NOMO-1 (cell line): ENCODE results near the gene TAF4.
"Not testable (repeated sequence)": the region's sequence is repeated elsewhere in the genome, so short reads cannot be mapped to it uniquely, and the experiment has no call there.

Experiments
- DNase-seq, 2 experiments: peaks; one replicate each; lab custom pipeline; 2025; ENCODE audit not compliant: unreplicated experiment in 2 of 2; lab: John Stamatoyannopoulos, UW

The TAF4 gene

DNA sequence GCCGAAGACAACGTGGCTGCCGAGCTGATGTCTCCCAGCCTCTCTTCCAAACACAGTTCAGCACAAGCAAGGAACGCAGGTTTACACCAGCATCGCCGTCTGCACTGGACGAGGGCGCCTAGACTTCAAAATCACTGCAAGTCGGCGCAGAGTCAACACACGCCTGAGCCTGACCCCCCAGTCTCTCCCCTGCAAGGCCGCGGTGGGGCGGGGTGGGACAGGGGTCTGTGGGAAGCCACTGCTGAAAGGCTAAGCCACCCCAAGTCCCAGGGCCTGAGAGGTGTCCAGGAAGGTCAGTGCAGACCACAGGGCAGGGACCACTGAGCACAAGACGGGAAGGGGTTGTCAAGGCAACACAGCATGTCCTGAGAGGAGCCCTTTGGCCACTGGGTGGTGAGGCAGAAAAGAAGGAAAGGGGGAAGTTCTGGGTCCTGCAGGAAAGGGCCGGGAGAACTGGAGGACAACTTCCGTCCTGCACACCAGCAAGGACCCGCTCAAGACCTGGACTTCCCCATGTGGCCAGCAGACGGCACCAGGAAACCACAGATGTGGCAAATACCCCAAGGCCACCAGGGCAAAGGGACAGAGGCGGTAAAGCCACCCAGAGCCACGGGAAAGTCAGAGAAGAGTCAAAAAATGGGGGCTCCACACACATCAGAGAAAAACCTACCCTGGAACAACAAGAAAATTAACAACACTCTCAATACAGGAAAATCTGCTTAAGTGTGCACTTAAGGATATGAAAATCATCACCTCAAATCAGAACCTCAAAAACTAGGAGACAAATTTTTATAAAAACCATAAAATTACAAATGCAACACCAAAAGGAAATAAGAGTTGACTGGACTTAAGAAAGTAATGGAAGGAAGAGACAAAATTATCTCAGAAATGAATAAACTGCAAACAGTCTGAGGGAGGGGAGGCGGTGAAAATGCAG is 84.8 kb downstream of the TAF4 start:
- peak; percentile 39 to 40 for DNase-seq

DNA sequence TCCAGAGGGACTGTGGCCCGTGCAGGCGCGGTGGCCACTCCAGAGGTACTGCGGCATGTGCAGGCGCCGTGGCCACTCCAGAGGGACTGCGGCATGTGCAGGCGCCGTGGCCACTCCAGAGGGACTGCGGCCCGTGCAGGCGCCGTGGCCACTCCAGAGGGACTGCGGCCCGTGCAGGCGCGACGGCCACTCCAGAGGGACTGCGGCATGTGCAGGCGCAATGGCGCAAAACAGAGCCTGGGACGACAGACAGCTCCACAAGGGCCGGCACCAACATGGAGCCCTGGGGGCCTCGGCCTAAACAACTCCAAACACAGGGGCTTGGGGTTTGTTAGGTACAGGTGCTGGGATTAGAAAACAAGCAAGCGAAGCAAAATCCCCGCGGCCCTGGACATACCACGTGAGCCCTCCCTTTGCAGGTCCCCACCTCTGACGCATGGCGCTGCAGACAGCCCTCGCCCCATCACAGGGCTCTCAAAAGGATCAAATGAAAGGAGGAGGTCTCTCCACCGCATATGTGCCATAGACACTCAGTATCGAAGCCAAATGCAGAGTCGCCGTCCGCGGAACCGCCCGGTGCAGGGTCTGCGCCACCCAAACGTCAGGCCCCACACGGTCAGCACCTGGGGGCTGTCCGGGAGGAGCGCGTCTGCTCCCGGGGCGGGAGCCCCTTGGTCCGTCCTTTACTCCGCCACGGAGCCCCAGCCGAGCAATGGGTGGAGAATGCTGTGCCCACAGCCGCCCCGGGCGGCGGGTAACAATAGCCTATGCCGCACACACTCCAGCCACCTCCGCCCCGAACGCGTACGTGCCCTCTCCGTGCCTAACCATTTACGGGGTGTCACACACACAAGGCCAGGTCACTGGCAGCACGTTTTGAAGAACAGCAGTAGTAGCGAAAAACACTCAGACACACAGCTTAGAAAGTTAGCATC is 85.7 kb downstream of the TAF4 start:
- no peak for DNase-seq

DNA sequence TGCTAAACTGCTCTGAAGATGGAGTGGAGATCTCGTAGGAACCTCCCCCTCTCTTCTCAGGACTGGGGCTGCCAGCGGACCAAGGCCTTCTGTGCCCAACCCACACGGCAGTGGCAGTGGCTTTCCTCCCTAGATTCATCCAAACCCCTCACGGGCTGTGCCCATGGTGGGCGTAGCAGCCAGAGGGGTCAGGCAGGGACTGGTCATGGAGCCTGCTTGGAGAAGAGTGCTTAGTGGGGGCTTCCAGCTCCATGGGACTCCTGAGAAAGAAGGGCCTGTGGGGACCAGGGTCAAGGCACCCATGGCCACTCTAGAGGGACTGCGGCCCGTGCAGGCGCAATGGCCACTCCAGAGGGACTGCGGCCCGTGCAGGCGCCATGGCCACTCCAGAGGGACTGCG is 86.6 kb downstream of the TAF4 start:
- DNase-seq, result no peak

DNA sequence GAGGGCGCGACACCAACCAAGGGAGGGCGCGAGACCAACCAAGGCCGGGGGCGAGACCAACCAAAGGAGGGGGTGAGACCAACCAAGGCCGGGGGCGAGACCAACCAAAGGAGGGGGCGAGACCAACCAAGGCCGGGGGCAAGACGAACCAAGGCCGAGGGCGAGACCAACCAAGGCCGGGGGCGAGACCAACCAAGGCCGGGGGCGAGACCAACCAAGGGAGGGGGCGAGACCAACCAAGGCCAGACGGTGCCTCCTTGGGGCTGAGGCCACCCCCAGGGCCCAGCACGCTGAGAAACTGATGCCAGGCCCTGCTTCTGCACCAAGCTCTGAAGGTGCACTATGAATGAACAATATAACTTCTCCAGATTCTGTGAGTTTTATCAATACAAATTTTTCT is 87.2 kb downstream of the TAF4 start:
- DNase-seq, result no peak

DNA sequence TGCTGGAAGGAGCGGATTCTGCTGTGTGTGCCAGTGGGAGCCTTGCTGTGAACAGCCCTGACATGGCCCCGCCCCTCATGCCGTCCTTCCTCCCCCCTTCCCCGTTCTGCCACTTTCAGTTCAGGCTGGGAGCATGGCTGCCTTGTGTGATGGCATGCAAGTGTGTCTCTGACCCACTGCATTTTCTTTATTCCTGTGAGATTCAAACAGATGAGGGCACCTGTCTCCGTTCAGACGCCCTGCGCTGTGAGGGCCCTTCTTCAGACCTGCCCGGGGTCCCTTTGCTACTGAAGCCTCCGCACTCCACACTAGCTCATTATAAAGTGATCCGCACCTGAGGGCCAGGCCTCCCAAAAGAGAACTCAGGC is 88.3 kb downstream of the TAF4 start:
- DNase-seq, result no peak

DNA sequence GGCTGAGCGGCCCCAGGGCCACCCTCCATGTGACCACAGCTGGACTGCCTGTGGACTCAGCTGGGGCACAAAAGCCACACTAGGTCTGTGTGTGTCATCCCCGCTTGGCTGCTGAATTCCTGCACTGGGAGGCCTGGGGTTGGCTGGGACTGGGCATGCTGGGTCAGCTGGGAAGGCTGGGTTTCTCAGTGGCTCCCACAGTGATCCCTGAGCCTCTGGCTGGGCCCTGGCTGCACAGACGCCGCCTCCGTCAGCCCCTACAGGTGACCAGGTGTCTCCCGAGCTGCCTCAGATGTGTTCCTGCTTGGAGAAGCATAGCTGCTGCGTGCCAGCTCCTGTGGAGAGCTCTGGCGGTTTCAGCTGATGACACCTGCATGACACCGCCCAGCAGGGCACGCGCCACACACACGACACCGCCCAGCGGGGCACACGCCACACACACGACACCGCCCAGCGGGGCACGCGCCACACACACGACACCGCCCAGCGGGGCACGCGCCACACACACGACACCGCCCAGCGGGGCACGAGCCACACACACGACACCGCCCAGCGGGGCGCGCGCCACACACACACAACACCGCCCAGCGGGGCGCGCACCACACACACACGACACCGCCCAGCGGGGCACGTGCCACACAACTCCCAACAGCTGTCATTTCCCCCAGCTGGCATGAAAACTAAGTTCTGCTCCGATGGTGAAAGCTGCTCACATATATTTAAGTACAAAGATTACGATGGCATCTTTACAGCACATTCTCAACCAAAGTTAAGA is 88.8 kb downstream of the TAF4 start:
- no peak for DNase-seq

DNA sequence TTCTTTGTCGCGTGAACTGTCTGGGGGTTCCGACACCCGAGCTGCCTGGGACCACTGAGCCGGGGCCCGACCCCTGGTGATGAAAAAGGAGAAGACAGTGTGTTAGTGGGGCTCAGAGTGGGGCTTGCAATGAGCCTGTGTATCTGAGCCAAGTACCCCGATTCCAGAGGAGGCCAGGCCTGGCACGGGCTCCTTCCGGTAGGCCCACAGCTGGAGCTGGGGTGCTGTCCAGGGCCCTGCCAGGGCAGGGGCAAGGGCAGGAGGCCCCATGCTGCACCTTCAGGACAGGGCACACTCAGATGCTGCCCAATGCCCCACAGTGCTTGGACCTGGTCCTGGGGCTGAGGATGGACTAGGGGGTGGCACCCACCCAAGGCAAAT is 89.4 kb downstream of the TAF4 start:
- no peak for DNase-seq

DNA sequence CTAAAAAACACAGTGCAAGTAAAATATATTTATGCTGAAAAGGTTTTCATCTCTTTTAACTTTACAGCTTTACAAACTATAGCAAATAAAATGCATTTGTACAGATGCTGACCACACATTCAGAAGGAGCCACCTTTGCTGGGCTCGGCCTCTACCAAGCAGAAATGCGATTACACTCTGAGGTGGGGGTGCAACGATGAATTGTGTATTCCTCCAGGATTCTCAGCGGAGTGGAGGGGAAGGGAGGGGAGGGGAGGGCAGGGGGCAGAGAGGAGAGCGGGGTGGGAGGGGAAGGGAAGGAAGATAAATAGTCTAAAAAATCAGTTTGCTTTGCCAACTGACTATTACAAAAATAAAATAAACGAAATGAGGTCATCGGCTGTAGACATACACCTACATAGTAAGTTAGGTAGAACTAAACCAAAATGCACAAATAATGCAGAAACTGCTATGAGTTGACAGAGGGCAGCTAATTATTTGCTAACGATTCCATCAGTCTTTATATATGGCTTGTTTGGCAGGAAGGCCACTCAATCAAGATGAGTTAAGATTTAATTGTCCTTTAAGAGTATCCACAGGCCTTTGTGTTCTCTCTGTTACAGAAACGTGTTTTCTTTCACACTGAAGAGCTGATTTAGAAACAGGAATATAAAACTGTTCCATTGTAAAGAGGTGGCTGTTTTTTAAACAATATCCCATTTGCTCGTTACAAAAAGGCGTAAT is 90.1 kb downstream of the TAF4 start:
- DNase-seq, result no peak

DNA sequence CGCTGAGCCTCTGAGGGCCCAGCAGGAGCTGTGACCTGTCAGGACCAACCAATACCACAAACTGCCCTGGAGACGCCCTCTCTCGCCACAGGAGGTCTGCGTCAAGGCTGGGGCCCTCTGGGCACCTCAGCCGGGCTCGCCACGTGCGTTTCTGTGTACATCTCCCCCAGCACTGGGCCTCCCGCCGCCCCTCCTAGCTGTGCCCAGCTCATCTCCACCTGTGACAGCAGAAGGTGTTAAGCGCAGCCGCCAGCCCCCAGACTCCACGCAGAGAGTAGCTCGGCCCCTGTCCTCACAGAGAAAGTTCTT is 91.4 kb downstream of the TAF4 start:
- DNase-seq, result no peak

DNA sequence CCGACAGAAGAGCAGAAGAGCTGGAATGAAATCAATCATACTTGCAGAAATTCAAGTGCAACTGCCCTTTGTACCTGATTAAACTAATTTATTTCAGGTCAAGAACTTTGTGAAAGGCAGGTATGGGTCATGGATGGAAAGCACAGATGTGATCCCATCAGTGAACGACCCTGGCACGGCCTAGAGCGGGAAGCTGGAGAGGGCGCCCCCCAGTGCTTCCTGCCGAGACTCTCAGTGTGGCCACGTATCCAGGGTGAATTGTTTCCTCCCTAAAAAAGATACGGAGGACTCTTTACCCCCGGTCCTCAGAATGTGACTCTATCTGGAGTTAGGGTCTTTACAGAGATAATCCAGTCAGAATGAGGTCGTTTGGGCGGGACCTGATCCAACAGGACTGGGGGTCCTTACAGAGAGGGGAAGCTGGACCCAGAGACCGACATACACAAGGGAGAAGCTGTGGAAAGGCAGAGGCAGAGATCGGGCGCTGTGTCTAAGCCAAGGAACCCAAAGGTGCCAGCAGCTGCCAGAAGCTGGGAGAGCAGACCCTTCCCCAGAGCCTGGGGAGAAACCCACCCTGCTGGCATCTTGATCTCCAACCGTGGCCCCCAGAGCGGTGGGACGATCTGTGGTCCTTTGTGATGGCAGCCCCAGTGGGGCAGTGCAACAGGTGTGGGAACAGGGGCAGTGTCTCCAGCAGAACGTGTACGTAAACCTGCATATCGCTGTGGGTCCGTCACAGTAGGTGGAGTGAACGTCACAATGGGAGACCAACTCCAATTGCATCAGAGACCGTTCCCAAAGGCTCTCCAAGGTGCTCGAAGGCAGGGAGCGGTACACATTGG is 91.9 kb downstream of the TAF4 start:
- no peak for DNase-seq

DNA sequence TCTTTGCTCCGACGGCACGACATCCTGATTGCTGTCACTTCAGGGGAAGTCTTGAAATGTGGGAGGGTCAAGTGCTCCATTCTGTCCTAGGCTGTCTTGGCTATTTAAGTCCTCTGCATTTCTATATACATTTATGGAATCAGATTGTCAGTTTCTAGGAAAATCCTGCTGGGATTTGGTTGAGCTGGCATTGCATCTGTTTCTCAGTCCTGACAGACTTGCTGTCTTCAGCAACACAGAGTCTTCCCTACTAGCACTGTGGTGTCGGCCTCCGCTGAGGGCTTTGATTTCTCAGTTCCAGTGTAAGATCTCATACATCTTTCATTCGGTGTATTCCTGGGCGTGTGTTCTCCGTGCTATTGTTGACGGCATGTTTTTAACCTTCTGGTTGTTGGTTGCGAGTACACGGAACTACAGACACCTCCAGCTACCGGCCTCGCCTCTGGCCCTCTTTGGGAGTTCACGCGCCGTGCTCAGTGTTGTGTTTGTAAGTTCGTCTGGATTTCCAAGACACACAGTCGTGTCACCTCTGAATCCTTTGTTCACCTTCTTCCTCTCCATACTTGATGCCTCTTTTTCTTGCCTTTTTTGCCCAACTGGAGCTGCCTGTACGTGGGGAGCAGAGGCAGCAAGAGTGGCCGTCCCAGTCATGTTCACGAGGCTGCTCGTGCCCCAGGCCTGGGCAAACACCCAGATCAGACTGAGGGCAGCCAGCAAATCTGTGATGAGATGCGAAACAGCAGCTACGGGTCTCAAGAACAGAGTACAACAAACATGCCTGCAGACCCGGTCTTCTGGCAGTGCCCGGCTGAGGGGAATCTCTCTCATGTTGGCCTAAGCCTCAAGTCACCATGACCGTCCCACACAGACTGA is 92.8 kb downstream of the TAF4 start:
- DNase-seq, result no peak

DNA sequence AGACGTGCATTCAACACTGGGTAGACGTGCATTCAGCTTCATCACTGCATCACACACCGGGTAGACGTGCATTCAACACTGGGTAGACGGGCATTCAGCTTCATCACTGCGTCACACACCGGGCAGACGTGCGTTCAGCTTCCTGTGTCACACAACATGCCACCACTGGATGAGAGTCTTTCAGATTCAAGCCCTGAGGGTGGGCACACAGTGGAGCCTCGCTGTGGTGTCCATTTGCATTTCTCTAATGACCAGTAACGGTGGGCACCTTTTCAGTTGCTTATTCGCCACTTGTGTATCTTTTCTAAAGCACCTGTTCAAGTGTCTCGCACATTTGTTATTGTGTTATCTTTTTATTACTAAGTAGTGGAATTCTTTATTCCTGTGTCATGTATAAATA is 94.1 kb downstream of the TAF4 start:
- not testable (repeated sequence) for DNase-seq

DNA sequence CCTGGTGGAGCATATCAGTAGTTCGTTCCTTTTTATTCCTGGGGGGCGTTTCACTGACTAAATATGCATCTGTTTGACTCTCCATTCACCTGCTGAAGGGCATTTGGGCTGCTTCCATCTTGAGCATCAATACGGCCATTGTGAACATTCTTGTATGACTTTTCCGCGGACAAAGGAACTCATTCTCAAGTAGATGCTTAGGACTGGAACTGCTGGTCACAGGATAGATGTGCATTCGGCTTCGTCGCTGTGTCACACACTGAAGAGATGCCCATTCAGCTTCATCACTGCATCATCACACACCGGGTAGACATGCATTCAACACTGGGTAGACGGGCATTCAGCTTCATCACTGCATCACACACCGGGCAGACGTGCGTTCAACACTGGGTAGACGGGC is 95.3 kb downstream of the TAF4 start:
- DNase-seq, result no peak

DNA sequence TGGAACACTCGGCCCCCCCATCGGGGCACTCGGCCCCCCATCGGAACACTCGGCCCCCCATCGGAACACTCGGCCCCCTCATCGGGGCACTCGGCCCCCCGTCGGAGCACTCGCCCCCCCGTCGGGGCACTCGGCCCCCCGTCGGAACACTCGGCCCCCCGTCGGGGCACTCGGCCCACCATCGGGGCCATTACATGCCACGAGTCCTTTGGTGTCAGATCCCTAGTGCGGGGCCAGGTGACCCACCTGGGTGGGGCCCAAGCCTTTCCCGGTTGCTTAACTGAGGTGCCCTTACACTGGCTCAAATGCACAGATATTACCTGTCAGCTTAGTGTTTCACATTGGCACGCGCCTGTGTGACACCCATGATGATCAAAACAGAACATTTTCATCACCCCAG is 95.9 kb downstream of the TAF4 start:
- DNase-seq, result no peak

DNA sequence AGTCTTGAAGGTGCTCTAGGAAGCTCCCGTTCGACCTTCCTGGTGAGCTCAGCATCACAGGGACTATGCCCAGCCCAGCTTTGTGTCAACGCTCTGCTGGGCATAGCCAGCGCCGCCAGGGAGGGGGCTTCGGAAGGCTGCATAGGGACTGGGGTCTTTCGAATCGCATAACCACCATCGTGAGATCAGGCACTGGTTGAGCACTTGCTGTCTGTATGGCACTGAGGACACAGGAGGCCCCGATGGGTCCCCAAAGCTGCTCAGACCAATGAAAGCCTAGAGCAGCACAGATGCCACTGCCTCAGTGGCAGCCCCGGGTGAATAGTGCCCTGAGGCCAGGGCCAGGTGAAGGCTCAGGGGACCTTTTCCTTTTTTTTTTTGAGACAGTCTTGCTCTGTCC is 96.7 kb downstream of the TAF4 start:
- DNase-seq, result no peak

DNA sequence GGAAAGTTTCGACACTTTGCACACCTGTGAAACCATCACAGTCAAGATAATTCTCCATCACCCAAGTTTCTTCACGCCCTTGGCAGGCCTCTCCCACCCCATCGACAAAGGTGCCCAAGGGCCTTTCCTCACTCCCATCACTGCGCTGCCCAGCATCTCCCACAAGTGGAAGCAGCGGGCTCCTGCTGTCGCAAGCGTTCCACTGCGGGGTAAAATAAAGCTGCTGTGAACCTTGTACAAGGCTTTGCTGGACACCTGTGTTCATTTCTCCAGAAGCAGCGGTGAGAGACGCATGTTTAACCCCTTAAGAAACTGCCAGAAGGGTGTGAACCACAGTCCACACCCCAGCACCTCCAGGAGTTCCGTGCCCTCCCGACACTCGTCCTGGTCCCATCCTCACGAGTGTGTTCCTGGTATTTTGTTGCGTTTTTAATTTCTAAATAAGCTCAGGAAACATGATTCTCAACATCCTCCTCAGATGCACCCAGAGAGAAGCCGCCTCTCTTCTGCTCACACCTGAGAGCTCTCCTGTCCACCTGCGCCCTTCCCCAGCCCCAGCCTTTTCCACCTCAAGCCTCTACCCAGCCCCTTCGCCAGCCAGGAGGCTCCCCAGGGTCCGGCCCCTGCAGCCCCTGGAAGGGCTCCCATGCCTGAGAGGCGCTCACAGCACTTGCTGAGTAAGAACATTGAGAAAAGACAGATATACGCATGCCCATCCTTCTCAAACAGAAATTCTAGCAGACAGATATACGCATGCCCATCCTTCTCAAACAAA is 97.5 kb downstream of the TAF4 start:
- no peak for DNase-seq

DNA sequence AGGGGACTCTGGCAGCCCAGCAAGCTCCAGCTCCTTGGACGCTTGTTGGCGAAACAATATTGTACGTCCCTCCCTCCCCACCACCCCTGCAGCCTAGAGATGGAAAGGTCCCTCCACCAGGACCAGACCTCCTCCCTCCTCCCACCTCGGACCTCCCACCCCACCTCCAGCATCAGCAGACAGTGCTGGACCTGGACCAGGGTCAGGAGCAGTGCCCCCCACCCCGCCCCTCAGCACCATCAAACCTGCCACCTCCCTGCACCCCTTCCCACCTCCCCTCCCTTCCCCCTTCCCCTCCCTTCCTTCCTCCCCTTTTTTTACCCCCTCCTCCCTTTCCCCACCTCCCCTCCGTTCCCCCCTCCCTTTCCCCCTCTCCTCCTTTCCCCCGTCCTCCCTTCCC is 98.4 kb downstream of the TAF4 start:
- no peak for DNase-seq
